ENCODE data around the gene ASB3. TPM values are rescaled to one million over a fixed set of nuclear protein-coding genes. Genes with fewer than 3 reads are reported as not detected.
"Not testable (repeated sequence)": the region's sequence is repeated elsewhere in the genome, so short reads cannot be mapped to it uniquely, and the experiment has no call there.

Gene ASB3, protein sequence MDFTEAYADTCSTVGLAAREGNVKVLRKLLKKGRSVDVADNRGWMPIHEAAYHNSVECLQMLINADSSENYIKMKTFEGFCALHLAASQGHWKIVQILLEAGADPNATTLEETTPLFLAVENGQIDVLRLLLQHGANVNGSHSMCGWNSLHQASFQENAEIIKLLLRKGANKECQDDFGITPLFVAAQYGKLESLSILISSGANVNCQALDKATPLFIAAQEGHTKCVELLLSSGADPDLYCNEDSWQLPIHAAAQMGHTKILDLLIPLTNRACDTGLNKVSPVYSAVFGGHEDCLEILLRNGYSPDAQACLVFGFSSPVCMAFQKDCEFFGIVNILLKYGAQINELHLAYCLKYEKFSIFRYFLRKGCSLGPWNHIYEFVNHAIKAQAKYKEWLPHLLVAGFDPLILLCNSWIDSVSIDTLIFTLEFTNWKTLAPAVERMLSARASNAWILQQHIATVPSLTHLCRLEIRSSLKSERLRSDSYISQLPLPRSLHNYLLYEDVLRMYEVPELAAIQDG
- total RNA-seq (2014; rRNA removed; shearing (Covaris generic)), result 42.3 and 44.4 TPM in 2 replicates

DNA sequence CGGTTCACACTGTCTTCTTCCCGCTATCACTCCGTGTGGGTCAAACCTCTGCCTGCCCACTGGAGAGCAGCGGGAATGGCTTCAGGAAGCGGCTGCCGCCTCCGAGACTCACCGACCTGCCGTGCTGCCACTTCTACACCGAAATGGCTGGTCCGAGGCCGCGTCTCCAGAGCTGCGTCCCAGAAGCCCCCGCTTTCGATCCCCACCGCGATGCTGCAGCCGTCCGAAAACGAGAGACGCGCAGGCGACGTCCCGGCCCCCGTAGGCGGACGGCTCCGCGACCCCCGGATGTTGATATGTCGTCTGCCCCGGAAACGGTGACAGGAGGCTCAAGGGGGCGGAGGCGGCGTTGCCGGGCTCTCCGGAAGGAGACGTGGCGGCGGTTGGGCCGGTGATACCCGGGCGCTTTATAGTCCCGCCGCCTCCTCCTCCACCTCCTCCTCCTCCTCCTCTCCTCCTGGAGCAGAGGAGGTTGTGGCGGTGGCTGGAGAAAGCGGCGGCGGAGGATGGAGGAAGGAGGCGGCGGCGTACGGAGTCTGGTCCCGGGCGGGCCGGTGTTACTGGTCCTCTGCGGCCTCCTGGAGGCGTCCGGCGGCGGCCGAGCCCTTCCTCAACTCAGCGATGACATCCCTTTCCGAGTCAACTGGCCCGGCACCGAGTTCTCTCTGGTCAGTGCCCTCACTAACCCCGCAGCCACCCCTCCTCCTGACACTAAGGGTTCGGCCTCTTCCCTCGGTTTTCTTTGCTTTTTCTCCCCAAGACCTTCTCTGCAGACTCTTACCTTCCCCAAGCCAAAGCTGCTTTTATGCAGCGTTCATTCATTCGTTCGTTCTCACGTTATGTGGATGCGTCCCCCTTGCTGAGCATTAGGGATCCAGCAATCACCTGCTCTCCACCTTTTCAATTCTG lies at the start of gene ASB3, which contains the start of gene ERLEC1:
Gene ASB3 (minus strand): TSS at position 249 of the 909 bp plus-strand sequence. CDS start 21,381 bp downstream, outside the sequence.
Gene ERLEC1 (plus strand): TSS at position 340 of the 909 bp plus-strand sequence. CDS start 167 bp downstream, at position 507.
- peak within 1 kb of the TSS; percentile 78 for H3K4me3 ChIP-seq
- DNase-seq, result peak; percentile 96
- no peaks in the 10 kb centered on the region for H3K9me3 ChIP-seq (replicated peaks)
- peaks cover 17% of the 10 kb centered on the region; the same call in 1 of the 2 replicates for H3K36me3 ChIP-seq
- H3K4me1 ChIP-seq, result no peaks in the 10 kb centered on the region
- H3K27ac ChIP-seq, result peak within 1 kb of the TSS; percentile 72
- H3K27me3 ChIP-seq, result no peaks in the 10 kb centered on the region

DNA sequence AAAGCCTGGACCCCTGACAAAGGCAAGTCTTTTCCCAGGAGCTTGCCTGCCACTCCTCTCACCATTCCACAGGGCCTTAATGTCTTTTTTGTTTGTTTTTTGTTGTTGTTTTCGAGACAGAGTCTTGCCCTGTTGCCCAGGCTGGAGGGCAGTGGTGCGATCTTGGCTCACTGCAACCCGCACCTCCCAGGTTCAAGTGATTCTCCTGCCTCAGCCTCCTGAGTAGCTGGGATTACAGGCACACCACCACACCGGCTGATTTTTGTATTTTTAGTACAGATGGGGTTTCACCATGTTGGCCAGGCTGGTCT lies 43.2 kb upstream of the ASB3 start:
- H3K4me3 ChIP-seq; H3K36me3 ChIP-seq; DNase-seq; H3K27me3 ChIP-seq; H3K4me1 ChIP-seq; H3K9me3 ChIP-seq (replicated peaks); H3K27ac ChIP-seq: not testable (repeated sequence)

DNA sequence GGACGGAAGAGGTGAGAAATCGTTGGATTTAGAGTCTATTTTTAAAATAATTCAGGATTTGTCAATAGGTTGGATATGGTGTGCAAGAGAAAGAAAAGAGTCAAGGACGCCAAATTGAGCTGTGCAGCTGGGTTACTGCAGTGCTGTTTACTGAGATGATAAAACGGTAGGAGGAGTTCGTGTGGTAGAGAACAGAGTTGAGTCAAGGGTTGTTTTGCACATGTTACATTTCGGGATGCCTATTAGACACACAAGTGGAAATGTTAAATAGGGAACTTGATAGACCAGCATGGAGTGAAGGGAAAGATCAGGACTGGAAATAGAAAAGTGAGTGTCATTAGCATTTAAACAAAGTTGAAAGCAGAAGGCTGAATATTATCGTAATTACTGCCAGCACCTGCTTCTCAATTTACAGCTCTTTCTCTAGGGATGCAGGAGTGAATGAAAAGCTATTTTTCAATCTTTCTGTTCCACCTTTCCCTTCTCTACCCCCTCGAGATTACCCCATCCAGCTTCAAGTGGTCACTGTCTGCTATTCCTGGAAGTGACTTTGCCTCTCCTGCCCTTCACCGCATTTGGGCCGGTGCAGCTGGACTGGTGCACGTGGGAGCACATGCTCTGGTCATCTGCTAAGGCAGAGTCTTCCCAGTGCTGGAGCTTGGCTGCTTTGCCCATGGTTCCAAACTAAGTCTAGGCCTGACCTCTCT lies 42.7 kb upstream of the ASB3 start:
- DNase-seq, result no peak
- Histone ChIP-seq H3K4me3 (no peak overlapping the region), H3K27ac (no peak overlapping the region)

DNA sequence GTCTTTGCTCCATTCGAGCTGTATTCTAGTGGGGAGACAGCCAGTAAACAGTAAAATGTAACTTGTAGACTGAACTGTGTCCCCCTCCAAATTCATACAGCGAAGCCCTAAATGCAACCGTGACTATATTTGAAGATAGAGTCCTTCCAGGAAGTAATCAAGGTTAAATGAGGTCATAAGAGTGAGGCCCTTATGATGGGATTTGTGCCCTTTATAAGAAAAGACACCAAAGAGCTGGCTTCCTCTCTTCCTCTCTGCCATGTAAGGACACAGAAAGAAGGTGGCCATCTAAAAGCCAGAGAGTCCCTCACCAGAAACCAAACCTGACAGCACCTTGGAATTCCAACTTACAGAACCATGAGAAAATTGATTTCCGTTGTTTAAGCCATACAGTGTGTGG lies 41.6 kb upstream of the ASB3 start:
- H3K27me3 ChIP-seq, result no peaks in the 10 kb centered on the region
- no peaks in the 10 kb centered on the region for H3K36me3 ChIP-seq
- H3K9me3 ChIP-seq (replicated peaks), result no peaks in the 10 kb centered on the region
- no peak for DNase-seq
- no peaks in the 10 kb centered on the region for H3K4me1 ChIP-seq
- H3K4me3 ChIP-seq, result no peak overlapping the region
- H3K27ac ChIP-seq, result no peak overlapping the region

More for the DNA sequence above, 42.7 kb upstream of the ASB3 start:
- H3K4me1 ChIP-seq, result no peaks in the 10 kb centered on the region
- no peaks in the 10 kb centered on the region for H3K27me3 ChIP-seq
- no peaks in the 10 kb centered on the region for H3K36me3 ChIP-seq
- H3K9me3 ChIP-seq (replicated peaks), result no peaks in the 10 kb centered on the region

DNA sequence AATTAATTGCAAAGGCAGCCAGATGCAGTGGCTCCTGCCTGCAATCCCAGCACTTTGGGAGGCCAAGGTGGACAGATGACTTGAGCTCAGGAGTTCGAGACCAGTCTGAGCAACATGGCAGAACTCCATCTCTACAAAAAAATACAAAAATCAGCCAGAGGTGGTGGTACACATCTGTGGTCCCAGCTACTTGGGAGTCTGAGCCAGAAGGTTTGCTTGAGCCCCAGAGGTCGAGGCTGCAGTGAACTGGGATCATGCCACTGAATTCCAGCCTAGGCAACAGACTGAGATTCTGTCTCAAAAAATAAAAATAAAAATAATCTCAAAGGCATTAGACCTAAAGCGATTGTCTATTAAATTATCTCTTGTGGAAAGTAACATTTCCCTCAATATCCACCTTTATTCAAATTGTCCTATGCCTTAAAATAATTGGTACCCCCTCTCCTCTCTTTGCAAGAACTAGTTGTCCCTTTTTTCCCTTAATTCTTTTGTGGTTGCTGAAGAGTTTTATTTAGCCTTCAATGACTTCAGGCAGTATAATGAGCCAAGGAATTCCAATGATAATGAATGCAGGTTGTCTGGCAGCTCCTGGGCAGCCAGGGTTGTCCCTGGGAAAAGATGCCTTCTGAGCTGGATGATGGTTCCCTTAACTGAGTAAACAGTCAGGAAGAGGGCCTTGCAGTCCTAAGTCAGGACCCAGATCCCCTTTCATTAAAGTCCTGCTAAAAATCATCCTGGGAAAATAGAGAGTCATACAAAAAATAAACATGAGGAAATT lies 40.8 kb upstream of the ASB3 start:
- no peaks in the 10 kb centered on the region for H3K9me3 ChIP-seq (replicated peaks)
- no peak for DNase-seq
- no peak overlapping the region for H3K27ac ChIP-seq
- no peaks in the 10 kb centered on the region for H3K4me1 ChIP-seq
- no peaks in the 10 kb centered on the region for H3K36me3 ChIP-seq
- H3K4me3 ChIP-seq, result no peak overlapping the region
- H3K27me3 ChIP-seq, result no peaks in the 10 kb centered on the region

DNA sequence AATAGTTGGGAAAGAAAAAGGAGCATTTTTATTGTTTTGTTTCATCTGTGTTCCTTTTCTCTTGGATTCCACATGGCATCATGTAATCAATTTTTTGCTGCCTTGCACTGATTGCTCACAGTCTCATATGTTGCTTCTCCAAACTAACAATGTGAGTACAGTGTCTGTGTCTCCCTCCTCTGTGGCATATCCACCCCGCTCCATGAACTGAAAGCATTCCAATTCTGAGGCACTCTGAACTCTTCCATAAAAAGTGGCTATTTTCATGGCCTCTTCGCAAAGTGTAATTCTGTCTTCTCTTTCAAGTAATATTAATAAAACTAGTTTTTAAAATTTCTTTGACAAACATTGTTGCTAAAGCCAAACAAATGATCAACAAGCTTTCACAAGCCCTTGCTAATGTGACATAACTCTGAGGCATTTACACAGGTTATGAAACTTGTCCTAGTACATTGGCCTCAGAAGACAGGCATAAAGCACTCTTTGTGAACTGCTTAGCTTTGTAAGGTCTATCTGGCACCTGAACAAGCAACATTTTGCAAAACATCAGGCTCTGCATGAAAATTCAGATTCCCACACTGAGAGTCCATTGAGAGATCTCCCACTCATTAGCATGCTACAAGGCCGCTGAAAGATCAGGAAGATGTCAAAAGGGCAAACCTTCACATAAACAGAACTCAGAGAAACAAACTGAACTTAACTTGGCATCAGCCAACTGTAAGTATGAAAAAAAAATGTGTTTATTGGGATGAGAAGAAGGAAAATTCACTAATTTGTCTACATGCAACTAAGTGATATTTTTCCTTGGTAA lies 40.0 kb upstream of the ASB3 start:
- Histone ChIP-seq H3K27me3 (no peaks in the 10 kb centered on the region), H3K4me1 (no peaks in the 10 kb centered on the region), H3K36me3 (no peaks in the 10 kb centered on the region), H3K4me3 (no peak overlapping the region), H3K9me3 (replicated peaks) (no peaks in the 10 kb centered on the region), H3K27ac (no peak overlapping the region)
- no peak for DNase-seq

DNA sequence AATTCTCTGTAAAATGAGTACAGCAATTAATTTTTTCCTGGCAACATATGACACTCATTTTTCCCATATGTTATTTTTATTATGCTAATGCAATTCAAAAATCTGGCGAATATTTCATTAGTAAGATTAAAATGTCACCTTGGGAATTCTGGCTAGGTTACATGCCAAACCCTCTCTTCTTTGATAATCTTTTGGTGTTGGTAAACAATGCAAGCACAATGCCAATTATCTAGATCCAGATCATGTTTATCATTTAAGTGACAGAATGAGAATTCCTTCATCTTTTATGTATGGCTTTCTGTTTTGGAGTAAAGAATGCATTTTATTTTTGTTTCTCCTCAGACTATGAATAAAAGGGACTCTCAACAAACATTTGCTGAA lies 39.3 kb upstream of the ASB3 start:
- H3K4me3 ChIP-seq, result no peak overlapping the region
- no peaks in the 10 kb centered on the region for H3K36me3 ChIP-seq
- H3K27ac ChIP-seq, result no peak overlapping the region
- no peaks in the 10 kb centered on the region for H3K9me3 ChIP-seq (replicated peaks)
- no peaks in the 10 kb centered on the region for H3K27me3 ChIP-seq
- H3K4me1 ChIP-seq, result no peaks in the 10 kb centered on the region
- no peak for DNase-seq

DNA sequence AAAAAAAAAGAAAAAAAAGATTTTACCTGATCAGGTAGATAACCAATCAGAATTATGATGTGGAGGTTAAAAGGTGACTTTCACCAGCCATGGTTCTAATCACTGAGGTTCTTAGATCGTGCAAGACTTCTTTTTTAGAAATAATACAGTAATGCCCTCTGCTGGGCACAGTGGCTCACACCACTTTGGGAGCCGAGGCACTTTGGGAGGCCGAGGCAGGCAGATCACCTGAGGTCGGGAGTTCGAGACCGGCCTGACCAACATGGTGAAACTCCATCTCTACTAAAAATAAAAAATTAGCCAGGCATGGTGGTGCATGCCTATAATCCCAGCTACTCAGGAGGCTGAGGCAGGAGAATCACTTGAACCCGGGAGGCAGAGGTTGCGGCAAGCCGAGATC lies 36.9 kb upstream of the ASB3 start:
- not testable (repeated sequence) for H3K36me3 ChIP-seq; H3K4me1 ChIP-seq; H3K9me3 ChIP-seq (replicated peaks); H3K27me3 ChIP-seq; H3K4me3 ChIP-seq; H3K27ac ChIP-seq
- DNase-seq, result peak; percentile 22 to 47

DNA sequence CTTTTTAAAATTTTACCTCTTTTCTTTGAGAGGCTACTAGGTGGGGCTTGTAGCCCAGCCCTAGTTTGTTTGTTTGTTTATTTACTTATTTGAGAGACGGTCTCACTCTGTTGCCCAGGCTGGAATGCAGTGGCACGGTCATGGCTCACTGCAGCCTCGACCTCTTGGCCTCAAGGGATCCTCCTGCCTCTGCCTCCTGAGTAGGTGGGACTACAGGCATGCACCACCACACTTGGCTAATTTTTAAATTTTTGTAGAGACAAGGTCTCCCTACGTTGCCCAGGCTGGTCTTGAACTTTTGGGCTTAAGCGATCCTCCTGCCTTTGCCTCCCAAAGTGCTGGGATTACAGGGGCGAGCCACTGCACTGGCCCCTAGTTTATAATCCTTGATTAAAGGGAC lies 35.1 kb upstream of the ASB3 start:
- Histone ChIP-seq H3K27ac (no peak overlapping the region), H3K4me3 (no peak overlapping the region)

DNA sequence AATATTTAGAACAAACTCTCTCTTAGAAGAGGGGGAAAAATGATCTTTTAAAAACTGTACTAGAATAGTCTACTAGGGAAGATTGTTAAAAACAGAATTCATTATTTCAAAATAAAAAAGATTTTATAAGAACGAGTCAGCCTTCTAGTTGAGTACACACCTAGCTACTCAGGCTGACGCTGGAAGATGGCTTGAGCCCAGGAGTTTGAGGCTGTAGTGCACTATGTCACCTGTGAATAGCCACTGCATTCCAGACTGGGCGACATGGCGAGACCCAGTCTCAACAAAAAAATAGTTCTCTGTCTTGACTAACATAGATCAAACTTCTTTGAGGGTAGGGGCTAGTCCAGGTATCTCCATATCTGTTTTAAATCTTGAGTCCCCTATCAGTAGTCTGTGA lies 34.0 kb upstream of the ASB3 start:
- Histone ChIP-seq H3K27ac (no peak overlapping the region), H3K4me1 (no peaks in the 10 kb centered on the region), H3K27me3 (no peaks in the 10 kb centered on the region), H3K36me3 (peaks cover 16% of the 10 kb centered on the region), H3K4me3 (no peak overlapping the region), H3K9me3 (replicated peaks) (no peaks in the 10 kb centered on the region)
- no peak for DNase-seq

More for the DNA sequence above, 35.1 kb upstream of the ASB3 start:
- Histone ChIP-seq H3K4me1 (no peaks in the 10 kb centered on the region), H3K9me3 (replicated peaks) (no peaks in the 10 kb centered on the region), H3K36me3 (peaks cover 14% of the 10 kb centered on the region), H3K27me3 (no peaks in the 10 kb centered on the region)
- no peak for DNase-seq

DNA sequence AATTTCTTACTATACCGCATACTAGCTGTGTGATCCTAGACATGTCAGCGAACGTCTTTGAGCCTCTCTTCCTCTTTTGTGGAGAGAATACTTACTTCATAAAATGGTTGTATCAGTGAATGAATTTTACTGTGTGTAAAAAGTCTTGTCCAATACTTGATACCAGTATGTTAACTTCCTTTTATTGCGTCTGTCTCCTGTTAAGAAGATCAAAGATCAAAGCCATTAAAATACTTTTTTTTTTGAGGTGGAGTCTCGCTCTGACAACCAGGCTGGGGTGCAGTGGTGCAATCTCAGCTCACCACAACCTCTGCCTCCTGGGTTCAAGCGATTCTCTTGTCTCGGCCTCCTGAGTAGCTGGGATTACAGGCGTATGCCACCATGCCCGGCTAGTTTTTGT lies 33.3 kb upstream of the ASB3 start:
- Histone ChIP-seq H3K36me3 (peaks cover 22% of the 10 kb centered on the region), H3K27me3 (no peaks in the 10 kb centered on the region), H3K27ac (no peak overlapping the region), H3K4me1 (no peaks in the 10 kb centered on the region), H3K9me3 (replicated peaks) (no peaks in the 10 kb centered on the region), H3K4me3 (no peak overlapping the region)
- DNase-seq, result no peak

DNA sequence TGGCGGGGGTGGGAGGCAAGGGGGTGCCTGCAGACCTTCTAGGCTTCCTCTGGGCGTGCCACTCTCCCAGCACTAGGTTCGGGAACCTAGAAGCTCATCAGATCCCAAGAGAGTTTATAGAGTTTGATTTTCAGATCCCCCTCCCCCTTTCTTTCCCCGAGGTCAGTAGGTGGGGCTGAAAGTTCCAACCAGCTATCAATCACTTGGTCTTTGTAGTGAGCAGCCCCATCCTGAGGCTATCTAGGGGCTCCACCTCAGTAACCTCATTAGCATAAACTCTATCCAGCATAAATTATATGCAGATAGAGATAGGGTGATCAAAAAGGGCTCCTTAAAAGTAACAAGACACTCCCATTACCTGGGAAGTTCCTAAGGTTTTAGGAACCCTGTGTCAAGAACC lies 32.9 kb upstream of the ASB3 start:
- Histone ChIP-seq H3K36me3 (peaks cover 24% of the 10 kb centered on the region), H3K9me3 (replicated peaks) (no peaks in the 10 kb centered on the region), H3K4me3 (no peak overlapping the region), H3K4me1 (no peaks in the 10 kb centered on the region), H3K27me3 (no peaks in the 10 kb centered on the region), H3K27ac (no peak overlapping the region)
- DNase-seq, result no peak

DNA sequence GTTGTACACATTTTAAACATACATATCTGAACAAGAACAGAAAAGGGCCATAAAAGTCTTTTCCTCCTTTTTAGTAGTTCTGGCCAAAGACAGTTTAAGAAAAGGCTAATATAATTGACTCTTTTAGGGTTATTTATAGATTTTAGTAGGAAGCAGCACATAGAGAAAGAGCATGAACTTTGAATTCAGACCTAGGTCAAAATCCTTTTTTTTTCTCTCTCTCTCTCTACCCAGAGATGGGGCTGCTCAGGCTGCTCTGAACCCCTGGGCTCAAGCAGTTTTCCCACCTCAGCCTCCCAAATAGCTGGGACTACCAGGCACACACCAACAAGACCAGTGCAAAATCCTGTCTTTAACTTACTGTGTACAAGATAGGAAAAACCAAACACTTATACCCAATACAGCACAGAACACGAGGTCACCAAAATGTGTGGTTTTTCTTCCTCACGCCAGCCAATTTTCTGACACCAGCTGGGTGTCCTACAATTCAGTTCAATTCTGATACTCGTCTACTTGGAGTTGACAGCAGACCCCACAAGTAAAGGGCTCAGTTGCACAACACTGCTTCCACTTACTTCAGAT lies 32.2 kb upstream of the ASB3 start:
- peaks cover 28% of the 10 kb centered on the region for H3K36me3 ChIP-seq

More for the DNA sequence above, 32.2 kb upstream of the ASB3 start:
- no peak overlapping the region for H3K27ac ChIP-seq
- DNase-seq, result no peak
- H3K4me3 ChIP-seq, result no peak overlapping the region
- H3K27me3 ChIP-seq, result no peaks in the 10 kb centered on the region
- H3K9me3 ChIP-seq (replicated peaks), result no peaks in the 10 kb centered on the region
- no peaks in the 10 kb centered on the region for H3K4me1 ChIP-seq

Measured in SJCRH30 (cell line).